GM21367 (cell line): Measurements from ENCODE around the gene TSPAN4.

Source experiments
- ATAC-seq: cut with Tn5 transposase; IDR thresholded peaks from one replicate; pipeline ENCODE4 v1.9.1; 2021; ENCODE audit not compliant: unreplicated experiment

TSPAN4 gene, protein sequence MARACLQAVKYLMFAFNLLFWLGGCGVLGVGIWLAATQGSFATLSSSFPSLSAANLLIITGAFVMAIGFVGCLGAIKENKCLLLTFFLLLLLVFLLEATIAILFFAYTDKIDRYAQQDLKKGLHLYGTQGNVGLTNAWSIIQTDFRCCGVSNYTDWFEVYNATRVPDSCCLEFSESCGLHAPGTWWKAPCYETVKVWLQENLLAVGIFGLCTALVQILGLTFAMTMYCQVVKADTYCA

DNA sequence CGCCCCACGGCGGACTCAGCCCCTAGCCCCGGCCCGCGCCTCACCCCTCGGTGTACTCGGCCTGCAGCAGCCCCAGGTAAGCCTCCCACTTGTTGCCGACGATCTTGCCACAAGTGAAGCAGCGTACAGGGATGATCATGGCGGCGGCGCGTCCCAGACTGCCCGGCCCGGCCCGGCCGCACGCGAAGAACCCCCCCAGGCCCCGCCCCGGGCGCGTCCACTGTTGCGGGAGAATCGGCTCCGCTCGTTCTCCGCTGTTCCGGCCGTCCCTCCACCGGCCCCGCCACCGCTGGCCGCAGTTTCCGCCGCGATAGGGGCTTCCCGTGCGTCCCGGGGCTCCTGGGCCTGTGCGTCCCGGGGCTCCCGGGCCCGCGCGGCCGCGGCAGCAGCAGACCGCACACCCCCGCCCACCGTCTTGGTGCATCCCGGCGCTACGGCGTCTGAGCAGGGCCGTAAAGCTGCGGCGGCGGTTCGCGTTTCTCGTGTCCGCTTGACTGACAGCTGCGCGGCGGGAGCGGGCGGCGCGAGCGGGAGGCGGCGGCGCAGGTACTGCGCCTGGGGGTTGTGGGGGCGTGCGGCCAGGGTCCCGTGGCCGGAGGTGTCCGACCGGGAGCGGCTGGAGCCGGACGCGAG lies at the start of gene TSPAN4, which contains the start of gene POLR2L:
Gene TSPAN4, plus strand, starts transcription at position 483 of the 633 bp plus-strand sequence. CDS start 7,453 bp downstream, outside the sequence.
Gene POLR2L, minus strand, starts transcription at position 160 of the 633 bp plus-strand sequence. Its CDS starts 21 bp downstream, at position 139.
- ATAC-seq: peak; percentile 42

DNA sequence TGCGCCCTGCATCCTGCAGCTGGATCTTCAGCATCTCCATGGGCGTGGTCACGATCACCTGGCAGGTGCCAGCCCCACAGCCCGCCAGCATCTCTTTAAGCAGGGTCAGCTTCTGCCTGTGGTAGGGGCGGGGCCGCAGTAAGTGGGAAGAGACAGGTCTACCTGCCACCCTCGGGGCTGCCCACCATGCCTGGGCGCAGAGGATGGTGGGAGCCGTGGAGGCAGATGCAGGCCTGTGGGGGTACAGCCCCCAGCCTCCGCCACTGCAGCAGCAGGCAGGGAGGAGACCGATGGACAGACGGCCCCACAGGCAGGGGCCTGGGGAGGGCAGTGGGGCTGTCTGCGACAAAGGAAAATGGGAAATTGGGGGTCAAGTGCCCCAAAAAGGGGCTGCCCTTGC lies 49.8 kb upstream of the TSPAN4 start:
- no peak for ATAC-seq

DNA sequence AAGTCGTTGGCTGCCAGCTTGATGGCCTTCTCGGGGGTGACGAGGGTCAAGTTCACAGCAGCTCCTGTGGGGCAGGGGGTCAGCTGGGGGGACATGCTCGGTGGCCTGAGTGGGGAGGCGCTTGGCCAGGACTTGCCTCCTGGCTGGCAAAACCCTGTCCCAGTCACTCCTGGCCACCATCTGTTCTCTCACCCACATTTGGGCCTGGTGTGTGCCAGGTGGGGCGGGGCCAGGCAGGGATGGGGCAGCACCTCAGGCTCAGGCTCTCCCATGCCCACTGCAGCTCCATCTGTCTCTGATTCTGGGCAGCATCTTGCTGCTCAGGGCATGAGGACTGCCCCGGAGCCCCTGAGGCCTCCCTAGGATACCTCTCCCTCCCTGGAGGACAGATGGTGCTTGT lies 49.1 kb upstream of the TSPAN4 start:
- ATAC-seq: no peak

DNA sequence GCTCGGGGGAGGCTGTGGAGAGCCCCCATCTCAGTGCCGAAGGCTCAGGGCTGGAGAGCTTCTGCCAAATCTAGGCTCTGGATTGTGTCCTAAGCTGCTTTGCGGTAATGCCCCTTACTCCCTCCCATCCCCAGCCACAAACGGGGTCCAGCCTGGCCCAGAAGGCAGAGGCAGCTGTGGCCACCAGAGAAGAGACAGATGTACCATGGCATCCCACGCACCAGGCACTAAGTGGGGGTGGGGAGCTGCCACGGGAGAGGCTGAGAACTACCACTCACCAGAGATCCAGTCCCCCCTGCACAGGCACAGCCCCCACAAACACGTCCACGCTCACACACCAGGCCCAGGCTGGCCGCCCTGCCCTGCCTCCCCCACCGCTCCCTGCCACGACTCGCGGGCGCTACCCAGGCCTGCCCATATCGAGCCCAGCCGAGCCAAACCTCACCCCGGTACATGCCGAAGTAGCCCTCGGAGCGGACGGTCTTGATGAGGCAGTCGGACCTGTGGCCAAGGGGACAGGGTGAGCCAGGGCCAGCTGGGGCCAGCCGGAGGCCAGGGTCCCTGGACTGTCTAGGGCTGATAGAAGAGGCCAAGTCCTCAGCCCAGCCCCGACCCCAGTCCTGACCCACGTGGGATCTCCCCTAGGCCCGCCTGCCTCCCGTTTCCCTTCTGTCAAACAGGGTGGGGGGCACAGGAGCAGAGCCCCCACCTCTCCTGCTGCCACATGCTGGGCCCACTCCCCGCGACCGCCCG lies 48.5 kb upstream of the TSPAN4 start:
- no peak for ATAC-seq

DNA sequence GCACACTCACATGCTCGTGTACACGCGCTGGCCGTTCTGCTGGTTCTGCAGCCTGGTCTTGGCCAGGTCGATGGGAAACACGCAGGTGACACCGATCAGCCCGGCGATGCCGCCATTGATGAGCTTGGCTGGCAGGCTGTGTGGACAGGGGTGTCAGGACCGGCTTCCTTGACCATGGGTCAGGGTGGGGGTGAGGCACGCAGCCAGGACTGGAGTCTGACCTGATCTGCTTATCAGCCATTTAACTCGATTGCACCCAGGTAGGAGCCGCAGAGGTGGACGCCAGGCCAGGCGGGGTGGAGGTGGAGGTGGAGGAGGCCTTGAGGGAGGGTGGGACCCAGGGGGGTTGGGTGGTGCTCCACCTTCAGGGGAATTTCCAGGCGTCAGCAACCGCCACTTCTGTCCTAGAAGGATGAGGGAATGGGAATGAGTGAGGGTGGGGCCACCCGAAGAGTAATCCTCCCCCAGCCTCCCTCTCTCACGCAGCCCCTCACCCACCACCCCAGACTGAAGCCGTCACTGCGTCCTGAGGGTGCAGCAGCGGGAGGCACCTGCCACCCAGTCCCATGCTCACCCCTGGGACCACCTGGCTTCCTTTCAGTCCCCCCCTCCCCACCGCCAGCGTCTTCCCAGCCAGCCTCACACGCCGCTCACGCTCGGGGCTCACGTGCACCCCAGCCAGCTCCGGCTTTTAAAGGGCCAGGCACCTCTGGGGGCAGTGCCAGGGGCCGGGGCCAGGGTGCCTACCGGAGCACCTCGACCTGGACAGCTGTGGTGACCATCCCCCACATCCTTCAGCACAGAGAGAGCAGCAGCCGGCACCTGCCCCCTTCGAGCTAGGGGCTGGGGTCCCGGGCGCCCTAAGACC lies 47.7 kb upstream of the TSPAN4 start:
- ATAC-seq: no peak

DNA sequence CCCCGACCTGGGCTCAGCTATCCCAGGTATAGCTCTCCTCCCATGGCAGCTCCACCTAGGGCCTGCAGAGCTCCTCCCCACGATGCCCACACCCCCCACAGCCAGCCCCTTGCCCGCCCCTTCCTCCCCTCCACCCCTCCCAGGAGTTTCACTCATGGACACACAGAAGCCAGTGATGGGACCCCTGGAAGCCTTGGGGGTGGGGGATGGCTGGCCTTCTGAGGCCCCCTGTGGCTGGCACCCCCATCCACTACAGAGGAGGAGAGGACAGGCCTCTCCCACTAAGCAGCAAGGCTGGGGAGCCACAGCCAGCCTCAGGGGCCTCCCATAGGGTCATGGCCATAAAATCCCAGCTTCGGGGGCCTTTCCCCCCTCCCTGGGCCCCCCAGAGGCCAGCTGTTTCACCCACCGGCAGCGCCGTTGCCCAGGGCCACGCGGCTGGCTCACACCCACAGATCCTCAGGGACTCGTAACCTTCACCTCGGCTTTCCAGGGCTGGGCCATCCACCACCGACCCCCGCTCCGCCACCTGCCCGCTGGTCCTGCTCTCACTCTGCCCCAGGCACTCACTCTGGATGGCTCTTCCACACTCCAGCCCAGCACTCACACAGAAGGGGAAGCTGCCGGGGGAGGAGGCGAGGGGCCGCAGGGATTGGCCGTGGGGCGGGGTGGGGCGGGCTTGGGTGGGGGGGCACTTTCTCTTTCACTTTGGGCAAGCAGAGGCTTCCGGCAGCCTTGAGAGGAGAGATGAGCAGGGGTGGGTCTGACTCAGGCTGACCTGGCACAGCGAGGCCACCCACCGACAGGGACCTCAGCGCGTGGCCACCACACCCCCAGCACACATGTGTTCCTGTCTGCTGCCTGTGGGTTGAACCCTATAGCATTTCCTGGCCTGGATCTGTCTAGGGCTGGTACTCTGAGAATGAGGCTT lies 46.8 kb upstream of the TSPAN4 start:
- ATAC-seq: no peak

DNA sequence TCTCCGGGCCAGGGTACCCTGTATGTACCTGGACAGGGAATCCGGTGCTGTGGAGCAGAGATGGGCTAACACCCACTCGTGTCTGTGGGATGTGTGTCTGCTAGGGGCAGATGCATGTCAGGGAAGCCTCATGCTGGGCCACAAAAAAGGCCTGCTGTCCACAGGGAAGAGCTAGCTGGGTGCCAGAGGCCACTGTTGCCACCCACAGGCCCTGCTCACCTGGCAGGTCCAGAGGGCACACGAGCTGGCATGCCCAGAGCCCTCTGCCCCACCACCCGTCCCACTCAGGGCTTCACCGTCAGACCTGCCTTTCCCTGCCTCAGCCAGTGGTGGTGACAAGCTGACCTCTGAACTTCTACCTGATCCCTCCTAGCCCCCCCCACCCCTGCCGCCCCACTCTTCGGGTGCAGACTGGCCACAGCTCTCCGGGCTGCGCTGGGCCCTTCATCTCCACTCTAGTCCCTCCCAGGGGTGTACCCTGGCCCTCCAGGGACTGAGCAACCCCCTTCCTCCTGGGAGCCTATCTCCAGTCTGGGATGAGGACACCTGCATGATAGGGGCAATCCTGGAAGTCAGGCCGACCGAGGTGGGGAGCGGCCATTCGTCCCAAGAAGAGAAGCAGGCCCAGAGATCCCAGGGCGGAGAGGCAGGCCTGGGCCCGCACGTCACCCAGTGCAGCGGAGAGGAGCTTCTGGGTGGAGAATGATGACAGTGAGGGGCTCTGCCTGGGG lies 45.9 kb upstream of the TSPAN4 start:
- ATAC-seq: no peak

DNA sequence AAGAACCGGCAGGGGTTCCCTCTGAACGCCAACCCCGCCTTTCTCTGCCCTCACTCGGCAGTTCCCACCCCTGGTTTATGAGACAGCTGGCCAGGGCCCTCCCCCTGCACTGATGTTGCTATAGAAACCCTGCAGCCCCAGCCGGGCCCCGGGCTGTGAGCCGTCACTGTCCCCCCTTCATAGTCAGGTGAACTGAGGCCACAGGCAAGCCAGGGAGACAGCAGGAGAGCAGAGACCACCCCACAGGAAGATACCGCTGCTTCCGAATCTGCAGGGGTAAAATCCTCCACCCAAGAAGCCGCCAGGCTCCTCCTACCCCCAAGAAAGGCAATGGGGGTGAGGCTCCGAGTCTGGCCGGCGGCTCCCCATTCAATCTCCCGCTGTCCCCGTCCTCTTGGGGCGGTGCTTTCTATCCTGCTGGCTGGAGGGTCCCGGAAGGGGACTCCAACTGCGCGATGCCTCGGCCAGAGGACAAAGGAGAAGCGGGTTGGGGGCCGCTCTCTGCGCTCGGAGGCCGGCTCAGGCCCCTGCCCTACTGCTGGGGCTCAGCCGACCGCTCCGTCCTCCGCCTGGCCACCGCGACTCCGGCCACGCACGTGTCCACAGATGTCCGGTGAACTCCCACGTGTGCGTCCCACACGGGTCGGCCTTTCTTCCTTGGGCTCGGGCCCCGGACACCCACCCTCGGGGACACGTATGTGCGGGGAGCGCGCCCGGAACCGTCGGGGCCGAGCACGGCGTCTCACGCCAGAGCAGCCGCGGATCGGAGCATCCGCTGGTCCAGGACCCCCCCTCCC lies 45.2 kb upstream of the TSPAN4 start:
- peak; percentile 26 for ATAC-seq

DNA sequence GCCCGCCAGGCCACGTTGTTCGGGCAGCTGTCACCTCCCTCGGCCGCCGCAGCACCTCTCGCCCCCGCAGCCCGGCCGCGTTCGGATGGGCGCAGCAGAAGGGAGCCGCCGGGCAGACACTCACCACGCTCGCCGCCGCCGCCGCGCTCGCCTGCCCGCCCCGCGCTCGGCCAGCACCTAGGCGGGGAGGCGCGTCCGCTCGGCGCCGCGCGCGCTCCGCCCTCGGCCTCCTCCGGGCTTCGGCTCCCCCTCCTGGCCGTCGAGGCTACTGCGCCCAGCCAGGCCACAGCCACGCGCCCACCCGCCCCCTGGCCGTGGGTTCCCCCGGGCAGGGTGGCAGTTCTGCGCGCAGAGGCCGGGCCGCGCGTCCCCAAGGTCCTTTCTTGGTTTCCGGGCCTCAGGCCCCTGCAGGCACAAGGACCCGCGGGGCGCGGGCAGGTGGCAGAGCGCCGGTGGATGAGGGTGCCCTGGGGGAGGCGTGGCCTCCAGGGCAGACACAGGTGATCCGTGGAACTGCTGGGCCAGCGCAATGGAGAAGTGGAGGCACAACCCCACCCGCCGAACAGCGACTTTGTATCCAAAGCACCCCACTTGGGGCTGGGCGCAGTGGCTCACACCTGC lies 44.4 kb upstream of the TSPAN4 start, which contains the start of gene SLC25A22:
Gene SLC25A22, minus strand, starts transcription at position 189 of the 621 bp plus-strand sequence. CDS start 3,275 bp downstream, outside the sequence.
- ATAC-seq: peak; percentile 43

DNA sequence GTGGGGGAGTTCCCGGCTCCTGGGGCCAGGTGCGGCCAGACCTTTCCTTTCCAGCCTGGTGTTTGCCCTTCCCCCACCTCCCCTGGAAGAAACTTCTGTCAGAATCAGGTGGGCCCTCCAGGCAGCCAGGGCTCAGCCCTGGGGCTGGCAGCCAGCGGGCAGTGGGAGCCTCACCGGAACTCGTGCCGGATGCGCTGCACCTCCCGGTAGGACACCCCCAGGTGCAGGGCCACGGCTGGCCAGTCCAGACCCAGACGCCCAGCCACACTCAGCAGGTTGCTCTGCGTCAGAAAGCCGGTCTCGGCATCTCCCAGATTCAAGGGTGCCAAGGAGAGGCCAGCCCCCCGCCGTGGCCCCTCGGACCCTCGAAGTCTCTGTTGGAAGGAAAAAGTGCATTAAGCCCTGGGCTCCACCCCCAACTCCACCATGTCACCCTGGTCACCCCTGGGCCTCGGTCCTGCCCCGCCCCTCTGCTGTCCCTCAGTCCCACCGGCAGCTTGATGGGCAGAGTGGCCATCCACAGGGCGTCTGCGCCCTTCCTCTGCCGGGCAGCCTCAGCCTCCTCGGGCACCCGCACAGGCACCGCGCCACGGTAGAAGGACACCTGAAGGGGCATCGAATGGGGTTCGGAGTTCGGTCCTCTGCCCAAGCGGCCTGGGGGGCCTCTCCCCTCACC lies 42.9 kb upstream of the TSPAN4 start:
- ATAC-seq: no peak

DNA sequence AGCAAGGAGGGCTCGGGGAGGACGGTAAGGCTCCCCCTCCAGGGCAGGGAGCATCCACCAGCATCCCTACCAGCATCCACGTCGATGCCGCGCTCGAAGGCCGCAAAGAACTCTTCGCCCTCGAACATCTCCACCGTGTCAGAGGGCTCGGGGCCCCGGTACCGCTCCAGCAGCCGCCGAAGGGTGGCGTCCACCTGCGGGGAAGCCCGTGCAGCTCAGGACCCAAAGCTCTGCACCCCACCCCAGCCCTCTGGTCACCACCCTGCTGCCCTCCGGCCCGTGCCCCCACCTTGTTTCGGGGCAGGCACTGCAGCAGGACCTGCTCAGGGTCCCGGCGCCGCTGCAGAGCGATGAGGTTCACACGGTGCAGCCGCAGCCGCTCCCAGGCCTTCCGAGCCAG lies 42.2 kb upstream of the TSPAN4 start:
- no peak for ATAC-seq

DNA sequence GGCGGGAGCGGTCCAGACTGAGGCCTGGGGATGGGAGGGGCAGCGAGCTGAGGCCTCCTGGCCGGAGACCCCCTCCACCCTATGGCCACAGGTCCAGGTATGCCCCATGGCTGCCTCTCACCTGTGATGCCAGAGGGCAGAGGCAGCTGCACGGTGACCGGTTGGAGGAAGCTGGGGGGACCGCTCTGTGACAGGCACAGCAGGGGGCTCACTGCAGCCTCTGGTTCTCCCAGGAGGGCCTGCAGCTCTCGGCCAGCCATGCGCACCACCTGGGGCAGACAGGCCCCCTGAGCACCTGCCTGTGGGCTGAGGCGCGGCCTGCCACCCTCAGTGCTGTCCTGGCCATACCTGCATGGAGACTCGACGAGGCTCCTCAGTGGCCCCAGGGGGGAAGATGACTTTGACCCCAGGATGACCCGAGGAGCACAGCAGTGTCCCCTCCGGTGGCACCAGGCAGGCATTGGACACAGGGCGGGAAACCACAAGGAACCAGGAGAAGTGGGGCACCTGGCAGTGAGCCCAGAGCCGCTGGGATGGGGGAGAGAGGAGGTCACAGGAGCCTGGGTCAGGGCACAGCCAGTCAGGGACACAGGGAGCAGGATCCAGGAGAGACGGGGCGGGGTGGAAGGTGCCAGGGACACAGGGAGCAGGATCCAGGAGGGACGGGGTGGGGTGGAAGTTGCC lies 41.4 kb upstream of the TSPAN4 start:
- no peak for ATAC-seq

DNA sequence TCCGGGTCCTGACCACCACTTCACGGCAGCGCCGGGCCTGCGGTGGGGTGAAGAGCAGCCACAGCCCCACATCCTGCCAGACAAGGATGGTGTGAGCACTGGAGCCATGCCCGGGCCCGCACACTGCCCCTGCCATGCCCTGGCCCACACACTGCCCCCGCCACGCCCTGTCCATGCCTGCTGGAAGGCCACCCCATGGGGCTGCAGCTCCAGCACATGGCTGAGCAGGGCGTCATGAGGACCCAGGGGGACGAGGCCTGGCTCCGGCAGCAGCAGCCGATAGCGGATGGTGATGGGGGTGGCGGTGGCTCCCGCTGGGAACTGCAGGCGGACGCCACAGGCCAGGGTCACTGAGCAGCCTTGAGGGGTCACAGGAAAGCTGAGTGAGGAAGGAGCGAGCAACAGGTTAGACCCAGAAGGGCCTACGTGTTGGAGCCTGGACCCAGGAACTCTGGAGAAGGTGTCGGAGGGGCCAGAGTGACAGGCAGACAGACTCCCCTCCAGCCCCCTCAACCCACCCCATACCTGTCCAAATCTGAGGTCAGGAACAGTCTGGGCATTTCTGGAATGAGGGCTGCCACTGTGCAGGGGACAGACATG lies 40.5 kb upstream of the TSPAN4 start:
- no peak for ATAC-seq

DNA sequence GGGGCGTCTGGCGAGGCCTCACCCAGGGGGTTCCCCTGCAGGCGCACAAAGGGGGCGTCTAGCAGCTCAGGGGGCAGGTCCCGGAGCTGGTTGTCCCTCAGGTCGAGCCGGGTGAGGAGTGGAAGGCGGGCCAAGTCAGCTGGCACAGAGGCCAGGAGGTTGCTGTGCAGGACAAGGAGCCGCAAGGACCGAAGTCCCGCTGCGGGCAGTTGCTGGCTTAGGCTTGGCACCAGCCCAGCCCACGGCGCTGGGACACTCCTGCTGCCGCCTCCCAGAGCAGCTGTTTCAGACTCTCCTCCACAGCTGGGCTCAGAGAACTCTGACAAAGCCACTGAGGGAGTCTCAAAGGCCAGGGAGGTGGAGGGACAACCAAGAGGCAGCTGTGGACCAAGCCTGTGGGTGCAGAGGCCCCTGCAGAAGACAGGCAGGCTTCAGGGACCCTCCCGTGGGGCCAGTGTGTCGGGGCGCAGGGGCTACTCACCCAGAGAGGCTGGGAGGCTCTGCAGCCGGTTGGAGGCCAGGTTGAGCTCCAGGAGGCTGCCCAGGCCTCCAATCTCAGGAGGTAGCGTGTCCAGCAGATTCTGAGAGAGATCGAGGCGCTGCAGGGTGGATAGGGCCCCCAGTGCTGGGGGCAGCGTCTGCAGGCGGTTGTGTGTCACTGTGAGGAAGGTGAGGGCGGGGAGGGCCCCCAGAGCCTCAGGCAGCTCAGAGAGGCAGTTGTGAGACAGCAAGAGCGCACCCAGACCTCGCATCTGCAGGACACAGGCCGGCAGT lies 39.8 kb upstream of the TSPAN4 start:
- ATAC-seq: no peak

DNA sequence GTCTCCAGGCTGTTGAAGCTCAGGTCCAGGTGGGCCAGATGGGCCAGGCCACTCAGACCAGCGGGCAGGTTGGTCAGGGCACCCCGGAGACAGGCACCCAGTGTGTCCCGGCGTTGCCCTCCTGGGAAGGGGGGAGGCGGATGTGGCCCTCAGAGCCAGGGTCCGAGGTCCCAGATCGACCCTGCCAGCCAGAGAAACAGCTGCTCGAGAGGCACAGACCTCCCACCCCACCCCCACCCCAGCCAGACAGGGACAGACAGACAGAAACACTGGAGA lies 39.2 kb upstream of the TSPAN4 start:
- ATAC-seq: no peak
